GM19468 (cell line): ENCODE results near the gene RPGRIP1.
"Not testable (repeated sequence)": the region's sequence is repeated elsewhere in the genome, so short reads cannot be mapped to it uniquely, and the experiment has no call there.

Experiments used
- ATAC-seq: cut with Tn5 transposase; IDR thresholded peaks from one replicate; pipeline ENCODE4 v1.9.1; 2021; ENCODE audit warnings: mild to moderate bottlenecking, moderate library complexity, moderate number of reproducible peaks; ENCODE audit not compliant: unreplicated experiment; ENCODE audit errors: extremely low read depth

Gene RPGRIP1

DNA sequence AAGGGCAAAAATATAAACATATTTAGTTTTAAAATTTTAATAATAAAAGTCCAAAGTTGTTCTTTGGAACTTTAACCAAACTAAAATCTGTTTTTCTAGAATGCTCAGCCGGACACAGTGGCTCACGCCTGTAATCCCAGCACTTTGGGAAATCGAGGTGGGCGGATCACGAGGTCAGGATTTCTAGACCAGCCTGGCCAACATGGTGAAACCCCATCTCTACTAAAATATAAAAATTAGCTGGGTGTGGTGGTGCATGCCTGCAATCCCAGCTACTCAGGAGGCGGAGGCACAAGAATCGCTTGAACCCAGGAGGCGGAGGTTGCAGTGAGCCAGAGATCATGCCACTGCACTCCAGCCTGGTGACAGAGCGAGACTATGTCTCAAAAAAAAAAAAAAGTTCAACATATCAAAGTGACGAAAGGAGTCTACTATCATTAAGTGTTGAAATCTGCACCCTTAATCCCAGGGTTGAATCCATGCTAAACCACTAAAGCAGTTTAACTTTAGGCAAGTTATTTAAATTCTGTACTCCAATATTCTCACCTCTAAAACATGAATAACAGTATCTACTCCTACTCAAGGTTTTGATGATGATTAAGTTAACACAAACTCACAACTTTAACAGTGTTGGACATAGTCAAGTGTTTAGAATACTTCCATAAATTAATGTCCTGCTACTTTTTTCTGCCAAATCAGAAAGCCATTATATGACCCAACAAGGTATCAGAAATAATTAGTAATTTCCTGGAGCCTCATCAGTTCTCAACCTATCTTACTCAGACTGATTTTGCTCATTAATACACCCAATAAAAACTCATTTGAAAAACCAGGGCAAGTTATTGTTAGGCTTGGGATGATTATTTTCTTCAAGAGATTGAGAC, 21.6 kb upstream of the RPGRIP1 start:
- ATAC-seq: no peak

DNA sequence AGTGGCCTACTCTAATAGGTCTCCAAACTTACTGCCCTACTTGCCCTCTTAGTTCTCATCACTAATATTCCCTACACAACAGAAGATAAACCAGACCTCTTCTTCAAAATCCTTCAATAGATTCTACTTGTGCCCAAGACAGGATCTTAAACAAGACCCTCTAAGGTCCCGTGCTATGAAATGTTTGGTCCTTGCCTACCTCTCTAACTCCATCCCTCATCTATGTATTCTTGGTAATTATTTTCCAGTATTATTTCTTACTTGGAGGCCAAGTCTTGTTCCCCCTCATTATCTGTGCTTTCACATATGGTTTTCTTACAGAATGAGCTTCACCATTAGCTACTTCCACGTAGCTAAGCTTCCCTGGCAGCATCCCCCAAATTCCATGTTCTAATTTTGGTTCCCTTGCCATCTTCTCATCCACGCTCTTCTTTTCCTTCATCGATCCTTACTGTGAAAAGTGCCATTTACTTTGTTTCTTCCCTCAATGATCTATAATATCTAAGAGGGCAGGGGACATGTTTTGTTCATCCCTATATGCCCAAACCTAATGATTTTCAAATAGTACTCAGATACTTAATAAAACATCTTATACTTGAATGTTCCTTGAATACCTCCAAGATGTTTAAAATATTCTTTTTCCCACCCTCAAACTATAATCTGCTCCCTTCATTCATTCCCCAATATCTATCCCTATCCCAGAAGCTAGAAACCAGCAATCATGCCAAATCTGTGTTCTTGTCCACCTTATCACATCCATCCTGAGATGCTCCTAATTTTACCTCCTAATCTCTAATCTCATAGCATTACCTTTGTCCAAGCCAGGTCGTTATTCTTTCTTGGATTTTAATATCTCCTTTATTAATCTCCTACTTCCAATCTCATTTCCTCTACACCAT, 20.7 kb upstream of the RPGRIP1 start:
- no peak for ATAC-seq

DNA sequence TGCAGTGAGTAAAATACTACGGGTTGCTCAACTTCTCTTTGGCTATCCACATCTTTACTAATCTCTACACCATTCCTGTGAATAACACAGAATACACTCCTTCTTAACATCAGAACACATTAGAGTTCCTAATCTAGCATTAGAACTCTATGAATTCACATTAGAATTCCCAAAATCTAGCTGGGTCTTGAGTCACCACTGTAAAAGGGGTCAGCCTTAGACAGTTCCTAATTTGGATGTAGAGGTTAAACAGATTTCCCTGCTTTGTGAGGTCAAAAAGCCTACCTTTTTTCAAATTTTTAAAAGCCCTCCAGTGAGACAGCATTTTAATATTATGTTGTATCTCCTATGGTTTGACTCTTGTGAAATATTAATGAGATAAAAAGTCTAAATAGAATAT, 18.1 kb upstream of the RPGRIP1 start:
- ATAC-seq: no peak

DNA sequence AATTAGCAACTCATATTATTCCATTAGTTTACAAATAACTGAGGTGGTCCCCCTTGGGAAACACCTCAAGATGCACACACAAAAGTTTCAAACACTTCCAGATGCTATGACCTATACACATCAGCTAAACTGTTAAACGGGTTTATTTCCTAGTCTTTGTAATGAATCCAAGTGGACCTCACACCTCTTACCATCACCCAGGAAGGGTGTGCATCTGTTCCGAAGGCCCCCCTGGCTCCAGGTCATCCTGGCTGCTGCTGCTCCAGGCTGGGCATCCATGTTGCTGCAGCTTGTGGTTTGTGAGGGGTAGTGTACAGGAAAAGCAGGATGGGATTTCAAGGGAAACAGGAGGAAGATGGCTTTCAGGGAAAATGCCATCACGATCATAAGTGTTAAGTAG, 17.5 kb upstream of the RPGRIP1 start:
- ATAC-seq: no peak

DNA sequence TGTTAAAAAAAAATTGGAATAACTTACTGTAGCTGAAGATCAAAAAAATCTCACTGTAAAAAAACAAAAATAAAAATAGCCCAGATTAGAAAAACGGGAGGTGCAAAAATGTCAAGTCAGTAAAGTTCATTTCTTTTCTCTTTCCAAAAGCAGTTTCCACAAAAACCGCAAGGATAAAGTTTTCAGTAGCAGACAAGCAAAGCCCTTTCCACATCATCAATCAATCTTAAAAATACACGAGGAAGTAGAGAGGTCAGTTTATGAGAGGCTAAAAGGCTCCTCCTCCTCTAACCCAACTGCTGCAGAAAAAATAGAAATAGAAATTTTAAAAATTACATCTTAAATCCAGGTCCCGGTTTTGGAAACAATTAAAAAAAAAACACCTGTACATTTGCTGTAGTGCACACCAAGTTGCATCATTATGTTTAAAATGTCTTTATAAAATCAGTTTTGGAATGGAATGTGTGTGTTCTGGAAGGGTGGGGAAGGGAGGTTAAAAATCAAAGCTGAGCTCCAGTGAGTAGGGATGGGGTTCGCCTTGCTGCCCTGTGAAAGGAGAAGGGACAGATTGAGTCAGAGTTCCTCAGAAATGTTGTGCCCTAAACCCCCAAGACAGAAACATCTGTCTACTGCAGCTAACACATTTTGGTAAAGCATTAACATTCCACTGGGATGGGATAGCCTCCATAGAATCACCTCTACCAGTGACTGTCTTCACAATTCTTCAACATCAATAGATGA, 16.4 kb upstream of the RPGRIP1 start:
- ATAC-seq: no peak

DNA sequence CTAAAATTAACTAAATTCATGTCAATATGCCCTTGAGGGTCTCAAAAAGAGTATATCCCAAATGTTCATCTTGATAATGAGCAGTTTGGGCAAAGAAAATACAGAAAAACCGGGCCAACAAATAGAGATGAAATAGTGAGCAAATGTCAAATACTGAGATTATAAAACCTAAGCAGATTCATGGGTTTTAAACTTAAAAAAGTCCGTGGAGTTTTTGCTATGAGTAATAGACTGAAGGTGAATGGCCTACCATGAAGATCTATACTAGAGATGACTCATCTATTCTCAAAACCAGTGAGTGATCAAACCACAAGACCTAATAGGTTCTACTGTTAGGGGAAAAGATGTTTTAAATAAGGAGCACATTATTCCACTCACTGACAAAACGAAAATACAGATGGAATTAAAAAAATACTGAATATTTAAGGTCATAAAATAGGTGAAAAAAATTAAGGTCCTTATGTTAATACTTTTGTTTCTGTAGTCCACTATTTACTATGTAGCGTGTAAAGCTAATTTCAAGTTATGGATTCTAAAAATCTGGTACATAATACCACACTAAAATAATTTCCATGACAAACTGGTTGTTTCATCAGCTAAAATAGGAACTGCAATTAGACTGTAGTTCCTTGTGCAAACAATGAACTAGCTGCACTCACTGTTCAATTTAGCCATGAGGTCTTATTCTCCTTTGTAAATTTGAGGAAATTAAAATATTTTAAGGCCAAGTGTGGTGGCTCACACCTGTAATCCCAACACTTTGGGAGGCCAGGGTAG, 15.7 kb upstream of the RPGRIP1 start:
- peak; percentile 61 for ATAC-seq

DNA sequence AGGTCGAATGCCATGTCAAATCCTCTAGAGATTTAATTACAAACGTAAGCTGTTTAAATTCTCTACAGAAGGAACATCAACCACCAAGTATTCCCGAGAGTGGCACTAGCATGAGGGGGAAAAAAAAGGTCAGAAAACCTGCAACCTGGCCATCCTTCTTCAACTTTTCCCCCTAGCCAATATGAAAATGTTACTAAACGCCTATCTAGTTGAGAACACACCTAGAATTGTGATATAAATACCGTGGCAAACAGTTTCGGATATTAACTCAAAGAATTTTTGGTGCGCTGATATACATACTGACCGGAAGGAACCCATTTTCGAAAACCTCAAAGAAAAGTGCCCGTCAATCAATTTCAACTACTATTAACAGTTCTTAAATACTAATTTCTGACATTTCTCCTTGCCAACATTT, 12.4 kb upstream of the RPGRIP1 start:
- no peak for ATAC-seq

DNA sequence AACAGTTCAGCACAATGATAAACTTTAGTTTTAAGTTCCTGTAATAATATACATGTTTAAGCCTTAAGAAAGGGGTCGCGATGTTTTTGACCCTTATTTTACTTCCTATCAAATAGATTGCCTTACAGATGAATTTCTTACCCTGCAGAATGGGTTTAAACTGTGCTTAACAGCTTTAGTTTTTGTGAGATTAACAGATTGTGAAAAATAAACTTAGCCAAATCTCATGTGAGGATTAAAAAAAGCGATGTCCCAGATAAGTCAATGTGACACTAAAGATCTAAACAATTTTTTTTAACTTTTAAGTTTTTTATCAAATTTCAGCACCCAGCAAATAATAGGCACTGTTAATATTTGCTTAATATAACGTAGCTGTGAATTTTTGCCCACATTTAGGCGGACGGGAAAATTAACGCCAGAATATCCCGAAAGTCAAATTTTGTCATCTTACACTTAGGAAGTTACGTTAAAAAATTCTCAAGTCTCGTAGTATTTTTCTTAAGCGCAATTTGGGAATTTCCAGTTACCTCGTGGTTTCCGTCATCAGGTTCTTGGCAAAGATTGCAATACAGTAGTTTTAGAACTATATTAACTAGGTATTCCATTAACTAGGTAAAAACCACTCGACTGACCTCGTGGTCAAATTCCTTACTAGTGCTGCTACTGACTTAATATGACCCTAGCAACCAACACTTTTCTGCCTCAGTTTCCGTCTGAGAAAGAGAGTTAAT, 11.8 kb upstream of the RPGRIP1 start:
- no peak for ATAC-seq

DNA sequence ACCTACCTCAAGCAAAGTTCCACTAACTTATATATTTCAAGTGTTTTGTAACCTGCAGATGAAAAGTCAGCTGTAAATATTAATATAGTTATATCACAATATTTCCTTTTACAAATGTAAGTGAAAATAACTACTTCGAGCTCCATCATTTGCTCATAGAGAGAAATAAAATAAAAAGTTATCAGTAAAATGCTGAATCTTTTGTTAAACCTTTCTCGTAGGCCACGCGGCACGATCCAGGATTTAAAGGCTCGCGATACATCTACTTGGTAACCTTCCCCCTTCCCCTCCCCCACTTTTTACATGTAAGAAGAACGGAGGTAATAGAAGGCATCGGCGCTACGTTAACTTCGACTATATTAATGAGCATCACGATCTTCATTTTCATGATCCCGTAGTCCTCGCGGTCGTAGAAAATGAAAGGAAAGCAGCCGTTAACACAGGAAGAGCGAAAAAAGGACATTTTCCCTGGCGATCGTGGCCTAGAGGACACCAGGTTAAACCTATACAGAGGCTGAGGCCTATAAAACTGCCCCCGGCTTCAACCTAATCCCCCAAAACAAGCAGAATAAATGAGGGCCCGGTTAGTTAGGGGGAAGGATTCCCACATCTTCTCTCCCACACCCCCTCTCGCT, 11.1 kb upstream of the RPGRIP1 start:
- no peak for ATAC-seq

DNA sequence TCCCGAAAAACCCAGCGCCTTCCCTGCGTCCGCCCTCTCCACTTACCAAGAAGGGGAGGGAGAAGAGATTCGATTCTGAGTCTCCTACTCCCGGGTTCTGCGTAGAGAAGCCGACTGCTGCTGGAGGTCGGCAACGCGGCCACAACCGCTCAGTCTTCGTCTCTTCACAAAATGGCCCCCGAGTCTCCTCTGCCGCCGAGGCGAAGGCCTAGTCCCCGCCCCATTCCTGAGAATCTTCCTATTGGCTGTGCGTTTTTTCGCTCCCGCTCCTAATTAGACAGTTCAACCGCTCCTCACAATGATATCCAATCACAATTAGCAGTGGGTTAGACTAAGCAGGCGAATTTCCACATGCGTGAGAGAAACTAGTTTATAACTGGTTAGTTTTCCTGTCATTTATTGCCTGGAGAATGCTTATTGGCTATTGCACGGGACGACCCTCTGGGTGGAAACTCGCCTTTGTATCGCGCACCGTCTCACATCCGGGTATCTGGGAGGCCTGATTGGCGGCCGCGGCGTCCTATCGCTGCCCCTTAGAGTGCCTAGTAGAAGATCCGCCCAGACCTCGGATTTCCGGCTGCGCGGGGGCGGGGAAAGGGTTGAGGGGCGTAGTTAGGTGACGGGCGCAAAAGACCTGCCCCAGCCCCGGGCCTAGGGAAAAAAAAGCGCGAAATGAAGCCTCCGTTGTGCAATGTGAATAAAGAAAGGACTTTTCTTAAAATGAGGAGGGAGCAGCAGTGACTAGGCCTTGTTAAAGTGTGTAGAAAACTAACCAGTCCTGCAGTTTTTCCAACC, 10.4 kb upstream of the RPGRIP1 start, which contains the start of gene HNRNPC:
Gene HNRNPC (minus strand): TSS at position 191 of the 795 bp plus-strand sequence. CDS start 35,249 bp downstream, outside the sequence.
- ATAC-seq: peak; percentile 89

DNA sequence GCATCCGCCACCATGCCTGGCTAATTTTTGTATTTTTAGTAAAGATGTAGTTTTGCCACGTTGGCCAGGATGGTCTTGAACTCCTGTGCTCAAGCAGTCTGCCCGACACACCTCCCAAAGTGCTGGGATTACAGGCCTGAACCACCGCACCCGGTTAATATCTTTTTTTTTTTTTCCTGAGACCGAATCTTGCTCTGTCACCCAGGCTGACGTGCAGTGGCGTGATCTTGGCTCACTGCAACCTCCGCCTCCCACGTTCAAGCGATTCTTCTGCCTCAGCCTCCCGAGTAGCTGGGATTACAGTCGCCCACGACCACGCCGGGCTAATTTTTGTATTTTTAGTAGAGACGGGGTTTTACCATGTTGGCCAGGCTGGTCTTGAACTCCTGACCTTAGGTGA, 7.2 kb upstream of the RPGRIP1 start:
- not testable (repeated sequence) for ATAC-seq

DNA sequence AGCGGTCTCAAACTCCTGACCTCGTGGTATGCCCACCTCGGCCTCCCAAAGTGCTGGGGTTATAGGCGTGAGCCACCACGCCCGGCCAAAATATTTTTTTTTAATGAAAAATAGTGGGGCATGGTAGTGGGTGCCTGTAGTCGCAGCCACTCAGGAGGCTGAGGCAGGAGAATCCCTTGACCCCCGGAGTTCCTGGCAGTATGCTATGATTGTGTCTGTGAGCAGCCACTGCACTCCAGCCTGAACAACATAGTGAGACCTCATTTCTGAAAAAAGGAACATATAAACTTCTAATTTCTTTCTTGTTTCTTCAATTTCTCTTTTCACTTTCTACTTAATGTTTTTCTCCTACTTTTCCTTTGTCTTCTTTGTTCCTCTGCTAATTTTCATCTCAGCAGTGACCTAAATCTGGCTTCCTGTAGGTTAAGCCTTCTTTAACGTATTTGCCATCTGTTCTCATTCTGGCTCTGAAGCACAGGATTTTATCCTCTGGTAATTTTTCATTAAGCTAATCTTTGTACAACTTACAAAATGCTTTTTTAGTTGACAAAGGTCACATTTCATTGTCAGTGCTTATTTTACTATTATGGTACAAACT, 4.5 kb upstream of the RPGRIP1 start:
- no peak for ATAC-seq

DNA sequence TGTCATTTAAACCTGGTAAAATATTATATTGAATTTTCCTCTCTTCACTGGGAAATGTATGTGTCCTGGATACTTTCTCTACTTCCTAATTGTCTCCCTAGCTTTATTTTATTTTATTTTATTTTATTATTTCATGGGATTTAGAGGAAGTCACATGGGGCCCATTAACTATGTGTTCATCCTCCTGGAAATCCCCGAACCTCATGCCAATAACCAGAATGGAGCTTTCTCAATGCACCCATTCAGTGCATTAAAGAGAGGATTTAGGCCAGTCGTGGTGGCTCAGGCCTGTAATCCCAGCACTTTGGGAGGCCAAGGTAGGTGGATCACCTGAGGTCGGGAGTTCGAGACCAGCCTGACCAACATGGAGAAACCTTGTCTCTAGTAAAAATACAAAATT, 1.3 kb upstream of the RPGRIP1 start:
- no peak for ATAC-seq

DNA sequence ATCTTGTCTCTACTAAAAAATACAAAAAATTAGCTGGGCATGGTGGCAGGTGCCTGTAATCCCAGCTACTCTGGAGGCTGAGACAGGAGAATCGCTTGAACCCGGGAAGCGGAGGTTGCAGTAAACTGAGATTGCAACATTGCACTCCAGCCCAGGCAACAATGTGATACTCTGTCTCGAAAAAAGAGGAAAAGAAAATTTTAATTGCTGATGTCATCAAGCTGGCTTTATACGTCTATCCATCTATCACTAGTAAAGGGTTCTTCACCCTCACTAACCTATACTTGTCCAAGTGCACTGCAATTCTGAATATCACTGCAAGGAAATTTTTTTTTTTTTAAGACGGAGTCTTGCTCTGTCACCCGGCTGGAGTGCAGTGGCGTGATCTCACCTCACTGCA, 2.0 kb downstream of the RPGRIP1 start:
- ATAC-seq: not testable (repeated sequence)

DNA sequence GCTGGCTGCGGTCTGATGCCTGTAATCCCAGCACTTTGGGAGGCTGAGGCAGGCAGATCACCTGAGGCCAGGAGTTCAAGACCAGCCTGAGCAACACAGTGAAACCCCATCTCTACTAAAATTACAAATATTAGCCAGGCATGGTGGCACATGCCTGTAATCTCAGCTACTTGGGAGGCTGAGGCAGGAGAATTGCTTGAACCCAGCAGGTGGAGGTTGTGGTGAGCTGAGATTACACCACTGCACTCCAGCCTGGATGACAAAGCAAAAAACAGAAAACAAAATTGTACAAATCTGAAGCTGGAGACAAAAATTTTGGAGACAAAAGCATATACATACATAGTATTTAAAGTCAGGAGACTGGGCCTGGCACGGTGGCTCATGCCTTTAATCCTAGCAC, 6.6 kb downstream of the RPGRIP1 start:
- ATAC-seq: not testable (repeated sequence)

DNA sequence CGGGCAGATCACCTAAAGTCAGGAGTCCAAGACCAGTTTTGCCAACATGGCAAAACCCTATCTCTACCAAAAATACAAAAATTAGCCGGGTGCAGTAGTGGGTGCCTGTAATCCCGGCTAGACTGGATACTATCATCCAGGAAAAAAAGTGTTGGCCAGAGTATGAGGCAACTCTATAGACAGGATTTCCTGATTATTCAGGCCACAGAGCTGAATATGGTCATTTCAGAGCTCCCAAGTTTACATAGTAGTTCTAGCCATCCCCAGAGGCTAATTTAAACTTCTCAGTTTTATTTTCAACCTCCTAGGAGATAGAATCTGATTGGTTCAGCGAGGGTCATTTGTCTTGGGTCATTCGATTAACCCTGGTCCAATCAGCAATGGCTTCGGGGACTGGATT, 7.3 kb downstream of the RPGRIP1 start:
- no peak for ATAC-seq

DNA sequence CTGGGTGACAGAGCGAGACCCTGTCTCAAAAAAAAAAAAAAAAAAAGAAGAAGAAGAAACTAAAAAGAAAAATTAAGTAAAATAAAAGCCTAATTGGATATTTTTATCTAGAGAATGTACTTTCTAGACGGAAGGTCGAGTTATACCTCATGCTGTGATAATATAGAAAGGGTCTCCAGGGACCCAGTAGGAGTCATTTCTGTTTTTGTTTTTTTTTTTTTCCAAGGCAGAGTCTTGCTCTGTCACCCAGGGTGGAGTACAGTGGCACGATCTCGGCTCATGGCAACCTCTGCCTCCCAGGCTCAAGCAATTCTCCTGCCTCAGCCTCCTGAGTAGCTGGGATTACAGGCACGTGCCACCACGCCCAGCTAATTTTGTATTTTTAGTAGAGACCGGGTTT, 14.1 kb downstream of the RPGRIP1 start:
- not testable (repeated sequence) for ATAC-seq
